Vagina (tissue), 2 donors: ENCODE results near the gene AMFR.
A peak's percentile ranks its signal among the peaks of the same experiment; 100 is the strongest.

Source experiments
- CTCF ChIP-seq, 3 experiments: fragments of 450-650 bp in 2 of 3; fragments of 200-600 bp in 1 of 3; sonication (generic) in 1 of 3; IDR thresholded peaks; one replicate each; pipeline ENCODE4 v1.5.1; 2017 to 2019; ENCODE audit warnings: antibody characterized with exemption in 3 of 3, mild to moderate bottlenecking in 2 of 3, moderate library complexity in 2 of 3
- POLR2A ChIP-seq, 2 donors: fragments of 450-650 bp; IDR thresholded peaks; one replicate each; pipeline ENCODE4 v1.6.1; 2017; ENCODE audit warnings: antibody characterized with exemption in 2 of 2, mild to moderate bottlenecking in 2 of 2, moderate library complexity in 2 of 2
- POLR2AphosphoS5 ChIP-seq, 2 donors: sonication (generic); formaldehyde crosslinking; IDR thresholded peaks; one replicate each; pipeline ENCODE4 v1.9.0; 2017; ENCODE audit warnings: antibody characterized with exemption in 2 of 2, mild to moderate bottlenecking in 2 of 2, low read depth in 1 of 2; ENCODE audit not compliant: insufficient read depth in 1 of 2

- TF ChIP-seq CTCF (IDR thresholded peaks at IDR 0.05) (peak in 1 of 3 experiments; percentile 23), POLR2A (IDR thresholded peaks at IDR 0.05) (peak in 1 of 2 donors; percentile 15), POLR2AphosphoS5 (IDR thresholded peaks at IDR 0.05; ENCODE audit: insufficient read depth in 1 of 2, low read depth in 1 of 2) (no peak)
Observed at GRCh38 chr16:56425439-56425832, at the start of gene AMFR.
